HG02798 (cell line): ENCODE data around the gene SIRT7.

Experiments used
- ATAC-seq: cut with Tn5 transposase; IDR thresholded peaks from one replicate; pipeline ENCODE4 v1.9.1; 2021; ENCODE audit warnings: mild to moderate bottlenecking; ENCODE audit not compliant: unreplicated experiment, poor library complexity

Gene SIRT7

GRCh38 chr17:81917565-81918332 lies at the start of gene SIRT7:
TSS of gene SIRT7 (minus strand) at chr17:81918176. CDS start at chr17:81918131, 45 bp downstream.
- peak; percentile 81 for ATAC-seq

- no peak for ATAC-seq
These were observed 49.2 kb upstream of the SIRT7 start for GRCh38 chr17:81967244-81967532.

GRCh38 chr17:81966343-81967243 lies 48.6 kb upstream of the SIRT7 start:
- no peak for ATAC-seq

GRCh38 chr17:81964081-81964849 lies 46.3 kb upstream of the SIRT7 start:
- no peak for ATAC-seq

GRCh38 chr17:81962499-81963441 lies 44.8 kb upstream of the SIRT7 start:
- ATAC-seq = no peak

- ATAC-seq = no peak
These were observed 43.8 kb upstream of the SIRT7 start for GRCh38 chr17:81961521-81962498.

- ATAC-seq = no peak
These were observed 43.1 kb upstream of the SIRT7 start, which contains the start of gene NOTUM for GRCh38 chr17:81961087-81961511. TSS of gene NOTUM (minus strand) at chr17:81961187. CDS start at chr17:81960909, 278 bp downstream.

- ATAC-seq = no peak
These were observed 42.4 kb upstream of the SIRT7 start for GRCh38 chr17:81960130-81960958.

- ATAC-seq = peak; percentile 67
These were observed 41.6 kb upstream of the SIRT7 start for GRCh38 chr17:81959362-81960129.

GRCh38 chr17:81958633-81959342 lies 40.8 kb upstream of the SIRT7 start:
- ATAC-seq = no peak

GRCh38 chr17:81957691-81958432 lies 39.9 kb upstream of the SIRT7 start:
- no peak for ATAC-seq

GRCh38 chr17:81956607-81957589 lies 38.9 kb upstream of the SIRT7 start:
- no peak for ATAC-seq

GRCh38 chr17:81955756-81956544 lies 38.0 kb upstream of the SIRT7 start:
- ATAC-seq = no peak
